Bronchial epithelial cell (primary cell): ENCODE results near the gene PGC. TPM values are rescaled to one million over a fixed set of nuclear protein-coding genes. Genes with fewer than 3 reads are reported as not detected.

ENCODE experiments used
- DNase-seq: peaks from one replicate; pipeline ENCODE4 v3.0.0-alpha.2; 2010; ENCODE audit warnings: low read depth
- FAIRE-seq: peaks from 2 replicates; lab custom pipeline; 2011; peaks lifted over from hg19 to GRCh38; lab: Jason Lieb, UNC
- H3K27me3 ChIP-seq: 2 replicates; pipeline ENCODE4 v1.5.1; 2011; ENCODE audit warnings: low read length; ENCODE audit not compliant: control insufficient read depth, insufficient read depth
- H3K36me3 ChIP-seq: 2 replicates; pipeline ENCODE4 v1.5.1; 2011; ENCODE audit warnings: low read length; ENCODE audit not compliant: control insufficient read depth, insufficient read depth
- H3K4me3 ChIP-seq: 2 replicates; pipeline ENCODE4 v1.5.1; 2011; ENCODE audit warnings: mild to moderate bottlenecking, low read depth, low read length, control low read depth
- total RNA-seq: library from RNA; depleted of rRNA; stranded (reverse); fragments of >200 nt; gene quantifications from 2 replicates; pipeline ENCODE4 v1.2.1, GENCODE V29; 2014
- TF ChIP-seq, protein P1 (sequence below): IDR thresholded peaks from 2 replicates; pipeline ENCODE4 v1.5.1; 2011; ENCODE audit warnings: mild to moderate bottlenecking, moderate library complexity, low read length, control low read depth, inconsistent platforms; ENCODE audit not compliant: insufficient read depth, severe bottlenecking

Gene PGC
- total RNA-seq, 1 donor from 2014 or later, result not detected

- Histone ChIP-seq H3K36me3 (peaks cover 1% of the 10 kb centered on the region), H3K4me3 (no peak overlapping the region), H3K27me3 (no peaks in the 10 kb centered on the region)
- FAIRE-seq, result no peak
- TF ChIP-seq, protein P1, sequence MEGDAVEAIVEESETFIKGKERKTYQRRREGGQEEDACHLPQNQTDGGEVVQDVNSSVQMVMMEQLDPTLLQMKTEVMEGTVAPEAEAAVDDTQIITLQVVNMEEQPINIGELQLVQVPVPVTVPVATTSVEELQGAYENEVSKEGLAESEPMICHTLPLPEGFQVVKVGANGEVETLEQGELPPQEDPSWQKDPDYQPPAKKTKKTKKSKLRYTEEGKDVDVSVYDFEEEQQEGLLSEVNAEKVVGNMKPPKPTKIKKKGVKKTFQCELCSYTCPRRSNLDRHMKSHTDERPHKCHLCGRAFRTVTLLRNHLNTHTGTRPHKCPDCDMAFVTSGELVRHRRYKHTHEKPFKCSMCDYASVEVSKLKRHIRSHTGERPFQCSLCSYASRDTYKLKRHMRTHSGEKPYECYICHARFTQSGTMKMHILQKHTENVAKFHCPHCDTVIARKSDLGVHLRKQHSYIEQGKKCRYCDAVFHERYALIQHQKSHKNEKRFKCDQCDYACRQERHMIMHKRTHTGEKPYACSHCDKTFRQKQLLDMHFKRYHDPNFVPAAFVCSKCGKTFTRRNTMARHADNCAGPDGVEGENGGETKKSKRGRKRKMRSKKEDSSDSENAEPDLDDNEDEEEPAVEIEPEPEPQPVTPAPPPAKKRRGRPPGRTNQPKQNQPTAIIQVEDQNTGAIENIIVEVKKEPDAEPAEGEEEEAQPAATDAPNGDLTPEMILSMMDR, result no peak
- peak; percentile 62 for DNase-seq
These were observed 15.6 kb downstream of the PGC start for GRCh38 chr6:41731561-41732086.

GRCh38 chr6:41730531-41731436, 16.4 kb downstream of the PGC start:
- Histone ChIP-seq H3K36me3 (peaks cover 1% of the 10 kb centered on the region), H3K27me3 (no peaks in the 10 kb centered on the region), H3K4me3 (no peak overlapping the region)
- FAIRE-seq, result no peak
- TF ChIP-seq, protein P1, result no peak
- no peak for DNase-seq

GRCh38 chr6:41729624-41730023, 17.6 kb downstream of the PGC start:
- Histone ChIP-seq H3K4me3 (no peak overlapping the region), H3K36me3 (peaks cover 1% of the 10 kb centered on the region), H3K27me3 (no peaks in the 10 kb centered on the region)
- no peak for DNase-seq
- TF ChIP-seq, protein P1, result no peak
- FAIRE-seq, result no peak

DNA sequence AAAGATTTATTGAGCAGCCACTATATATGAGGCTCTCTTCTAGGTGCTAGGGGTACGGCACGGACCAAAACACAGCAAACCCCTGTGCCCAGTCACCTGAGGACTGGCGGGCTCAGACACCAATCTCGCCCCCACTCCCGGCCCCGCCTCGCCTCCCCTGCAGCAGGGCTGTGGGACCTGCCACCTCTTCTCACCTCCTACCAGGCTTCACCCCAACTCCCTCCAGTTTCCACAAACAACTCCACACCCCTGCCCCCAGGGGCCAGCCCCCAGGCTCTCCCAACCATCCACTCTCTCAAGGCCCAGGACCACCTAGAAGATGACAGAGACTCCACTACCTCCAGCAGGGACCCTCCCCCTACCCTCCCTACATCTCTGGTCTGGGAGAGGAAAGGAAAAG, 18.2 kb downstream of the PGC start:
- H3K27me3 ChIP-seq, result no peaks in the 10 kb centered on the region
- no peak overlapping the region for H3K4me3 ChIP-seq
- DNase-seq (no peak), FAIRE-seq (no peak)
- TF ChIP-seq, protein P1, result no peak
- peaks cover 1% of the 10 kb centered on the region for H3K36me3 ChIP-seq

DNA sequence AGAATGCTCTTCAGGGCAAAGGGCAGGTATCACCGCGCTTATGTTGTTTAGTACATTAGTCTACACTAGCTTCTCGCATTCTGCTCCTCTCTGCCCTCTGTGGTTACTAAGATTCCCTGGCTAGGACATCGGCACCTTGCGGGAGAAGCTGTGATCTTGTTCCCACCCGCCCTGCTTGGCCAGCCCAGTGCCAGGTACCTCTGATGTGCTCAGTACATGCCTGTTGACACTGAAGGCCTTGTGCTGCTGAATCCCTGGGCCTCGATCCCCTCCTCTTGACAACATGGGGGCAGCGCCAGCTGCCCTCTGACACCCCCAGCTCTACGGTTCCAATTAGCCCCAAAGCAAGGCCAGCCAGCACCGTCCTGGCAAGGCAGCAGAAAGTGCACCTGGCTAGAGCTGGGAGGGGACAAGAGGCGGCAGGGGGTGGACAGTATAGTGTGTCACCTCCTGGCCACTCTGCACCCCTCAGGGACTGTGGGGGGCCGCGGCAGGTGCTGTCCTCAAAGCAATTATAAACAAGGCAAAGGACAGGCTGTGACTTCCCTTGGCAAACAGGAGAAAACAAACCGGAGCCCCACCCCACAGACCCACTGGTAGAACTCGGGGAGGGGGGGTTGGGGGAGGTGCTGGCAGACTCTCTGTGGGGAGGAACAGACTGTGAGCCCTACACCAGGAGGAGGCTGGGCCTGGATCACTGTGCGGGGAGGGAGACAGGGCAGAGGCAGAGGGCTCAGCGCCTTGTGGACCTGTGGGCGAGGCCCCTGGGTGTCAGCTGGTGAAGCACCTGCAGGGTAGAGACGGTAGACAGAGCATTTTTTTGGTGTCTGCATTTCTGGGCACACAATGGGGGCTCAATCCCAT, 18.9 kb downstream of the PGC start:
- DNase-seq, result no peak
- no peaks in the 10 kb centered on the region for H3K27me3 ChIP-seq
- H3K36me3 ChIP-seq, result peaks cover 1% of the 10 kb centered on the region
- FAIRE-seq, result no peak
- H3K4me3 ChIP-seq, result no peak overlapping the region
- TF ChIP-seq, protein P1, result no peak
